HepG2 (cell line): ENCODE measurements around the gene MPC2.

ENCODE experiments used
- CEBPZ ChIP-seq: IDR thresholded peaks from 2 replicates; pipeline ENCODE4 v1.6.1; 2012; ENCODE audit warnings: low read length, improper control_type of control experiment
- CTCF ChIP-seq: sonication (generic); formaldehyde crosslinking; IDR thresholded peaks from 2 replicates; pipeline ENCODE4 v1.5.0; 2020; ENCODE audit warnings: mild to moderate bottlenecking, missing genetic modification reagents, moderate library complexity
- MYNN ChIP-seq: sonication (generic); formaldehyde crosslinking; IDR thresholded peaks from 2 replicates; pipeline ENCODE4 v1.4.0; 2020; ENCODE audit warnings: mild to moderate bottlenecking, low read depth, missing genetic modification reagents
- PRDM10 ChIP-seq: sonication (generic); formaldehyde crosslinking; IDR thresholded peaks from 2 replicates; pipeline ENCODE4 v1.4.0; 2020; ENCODE audit warnings: low read depth, missing genetic modification reagents
- RNF2 ChIP-seq: fragments of 450-650 bp; conservative IDR thresholded peaks from 2 replicates; pipeline ENCODE4 v1.6.1; 2016; ENCODE audit warnings: low read depth
- SATB2 ChIP-seq: sonication (generic); formaldehyde crosslinking; IDR thresholded peaks from 2 replicates; pipeline ENCODE4 v1.5.0; 2020; ENCODE audit warnings: missing genetic modification reagents
- SNAPC5 ChIP-seq: sonication (generic); formaldehyde crosslinking; IDR thresholded peaks from 2 replicates; pipeline ENCODE4 v1.8.1; 2023; ENCODE audit warnings: mild to moderate bottlenecking, missing genetic modification reagents, borderline replicate concordance
- TF ChIP-seq, protein P1 (sequence below), 2 experiments: IDR thresholded peaks; 2 replicates each; pipeline ENCODE4 v1.6.1; 2011 to 2012; ENCODE audit warnings: low read length in 2 of 2, borderline replicate concordance in 1 of 2, low read depth in 1 of 2, mild to moderate bottlenecking in 1 of 2, moderate library complexity in 1 of 2
- TF ChIP-seq, protein P2 (sequence below): sonication (generic); formaldehyde crosslinking; IDR thresholded peaks from 2 replicates; pipeline ENCODE4 v1.9.0; 2021; ENCODE audit warnings: missing genetic modification reagents, mild to moderate bottlenecking, borderline replicate concordance

DNA sequence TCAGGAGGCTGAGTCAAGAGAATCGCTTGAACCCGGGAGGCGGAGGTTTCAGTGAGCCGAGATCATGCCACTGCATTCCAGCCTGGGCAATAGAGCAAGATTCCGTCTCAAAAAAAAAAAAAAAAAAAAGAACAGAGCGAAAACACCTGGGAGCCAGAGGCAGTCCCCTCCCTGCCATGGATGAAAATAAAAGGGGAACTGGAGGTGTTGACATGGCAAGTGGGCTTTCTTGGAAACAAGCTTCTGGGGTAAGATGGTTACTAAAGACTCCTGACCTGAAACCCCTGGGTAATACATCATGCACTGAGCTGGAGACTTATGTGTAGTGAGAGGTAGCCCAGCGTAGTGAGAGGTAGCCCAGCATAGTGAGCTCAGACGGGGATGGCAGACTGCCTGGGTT lies 54.5 kb downstream of the MPC2 start:
- TF ChIP-seq SNAPC5 (CRISPR knock-in tag): no peak
- TF ChIP-seq, protein P1, sequence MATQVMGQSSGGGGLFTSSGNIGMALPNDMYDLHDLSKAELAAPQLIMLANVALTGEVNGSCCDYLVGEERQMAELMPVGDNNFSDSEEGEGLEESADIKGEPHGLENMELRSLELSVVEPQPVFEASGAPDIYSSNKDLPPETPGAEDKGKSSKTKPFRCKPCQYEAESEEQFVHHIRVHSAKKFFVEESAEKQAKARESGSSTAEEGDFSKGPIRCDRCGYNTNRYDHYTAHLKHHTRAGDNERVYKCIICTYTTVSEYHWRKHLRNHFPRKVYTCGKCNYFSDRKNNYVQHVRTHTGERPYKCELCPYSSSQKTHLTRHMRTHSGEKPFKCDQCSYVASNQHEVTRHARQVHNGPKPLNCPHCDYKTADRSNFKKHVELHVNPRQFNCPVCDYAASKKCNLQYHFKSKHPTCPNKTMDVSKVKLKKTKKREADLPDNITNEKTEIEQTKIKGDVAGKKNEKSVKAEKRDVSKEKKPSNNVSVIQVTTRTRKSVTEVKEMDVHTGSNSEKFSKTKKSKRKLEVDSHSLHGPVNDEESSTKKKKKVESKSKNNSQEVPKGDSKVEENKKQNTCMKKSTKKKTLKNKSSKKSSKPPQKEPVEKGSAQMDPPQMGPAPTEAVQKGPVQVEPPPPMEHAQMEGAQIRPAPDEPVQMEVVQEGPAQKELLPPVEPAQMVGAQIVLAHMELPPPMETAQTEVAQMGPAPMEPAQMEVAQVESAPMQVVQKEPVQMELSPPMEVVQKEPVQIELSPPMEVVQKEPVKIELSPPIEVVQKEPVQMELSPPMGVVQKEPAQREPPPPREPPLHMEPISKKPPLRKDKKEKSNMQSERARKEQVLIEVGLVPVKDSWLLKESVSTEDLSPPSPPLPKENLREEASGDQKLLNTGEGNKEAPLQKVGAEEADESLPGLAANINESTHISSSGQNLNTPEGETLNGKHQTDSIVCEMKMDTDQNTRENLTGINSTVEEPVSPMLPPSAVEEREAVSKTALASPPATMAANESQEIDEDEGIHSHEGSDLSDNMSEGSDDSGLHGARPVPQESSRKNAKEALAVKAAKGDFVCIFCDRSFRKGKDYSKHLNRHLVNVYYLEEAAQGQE (IDR thresholded peaks at IDR 0.05; ENCODE audit: borderline replicate concordance in 1 of 2, low read depth in 1 of 2, low read length in 2 of 2): no peak
- no peak for TF ChIP-seq SATB2 (CRISPR knock-in tag)
- no peak for TF ChIP-seq RNF2
- TF ChIP-seq MYNN (CRISPR knock-in tag): no peak
- TF ChIP-seq, protein P2, sequence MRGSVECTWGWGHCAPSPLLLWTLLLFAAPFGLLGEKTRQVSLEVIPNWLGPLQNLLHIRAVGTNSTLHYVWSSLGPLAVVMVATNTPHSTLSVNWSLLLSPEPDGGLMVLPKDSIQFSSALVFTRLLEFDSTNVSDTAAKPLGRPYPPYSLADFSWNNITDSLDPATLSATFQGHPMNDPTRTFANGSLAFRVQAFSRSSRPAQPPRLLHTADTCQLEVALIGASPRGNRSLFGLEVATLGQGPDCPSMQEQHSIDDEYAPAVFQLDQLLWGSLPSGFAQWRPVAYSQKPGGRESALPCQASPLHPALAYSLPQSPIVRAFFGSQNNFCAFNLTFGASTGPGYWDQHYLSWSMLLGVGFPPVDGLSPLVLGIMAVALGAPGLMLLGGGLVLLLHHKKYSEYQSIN (CRISPR knock-in tag): no peak
- no peak for TF ChIP-seq CTCF
- no peak for TF ChIP-seq CEBPZ
- no peak for TF ChIP-seq PRDM10 (CRISPR knock-in tag)
